DOHH2 (cell line): Measurements from ENCODE around the gene EEF2KMT.
"Not testable (repeated sequence)": the region's sequence is repeated elsewhere in the genome, so short reads cannot be mapped to it uniquely, and the experiment has no call there.

Experiments used
- EZH2phosphoT487 ChIP-seq: fragments of 200-600 bp; sonication (generic); IDR thresholded peaks from 2 replicates; pipeline ENCODE4 v1.6.1; 2017; ENCODE audit warnings: borderline replicate concordance, mild to moderate bottlenecking, antibody characterized with exemption, low read length, moderate library complexity, mixed read lengths
- TF ChIP-seq, protein P1 (sequence below): fragments of 200-600 bp; sonication (generic); IDR thresholded peaks from one replicate; pipeline ENCODE4 v1.5.1; 2014; ENCODE audit warnings: antibody characterized with exemption, mild to moderate bottlenecking, low read depth, low read length; ENCODE audit not compliant: poor library complexity, severe bottlenecking

DNA sequence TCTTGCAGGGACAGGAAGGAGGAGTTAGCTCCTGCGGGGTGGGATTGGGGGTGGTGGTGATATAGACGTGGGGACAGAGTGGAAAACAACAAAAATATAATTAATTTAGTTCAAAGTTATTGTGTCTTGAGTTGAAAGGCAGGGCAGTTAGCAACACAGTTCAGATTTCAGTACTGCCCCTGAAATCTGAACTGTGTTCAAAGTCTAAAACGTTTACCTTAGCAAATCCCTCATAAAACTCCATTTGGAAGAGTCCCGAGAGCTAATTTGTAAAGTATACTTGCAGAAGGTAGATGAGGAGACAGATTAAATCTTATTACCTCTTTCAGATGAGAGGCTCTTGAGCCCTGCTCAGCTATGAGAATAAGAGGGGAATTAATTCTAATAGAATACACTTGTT, 1.6 kb upstream of the EEF2KMT start:
- TF ChIP-seq, protein P1, sequence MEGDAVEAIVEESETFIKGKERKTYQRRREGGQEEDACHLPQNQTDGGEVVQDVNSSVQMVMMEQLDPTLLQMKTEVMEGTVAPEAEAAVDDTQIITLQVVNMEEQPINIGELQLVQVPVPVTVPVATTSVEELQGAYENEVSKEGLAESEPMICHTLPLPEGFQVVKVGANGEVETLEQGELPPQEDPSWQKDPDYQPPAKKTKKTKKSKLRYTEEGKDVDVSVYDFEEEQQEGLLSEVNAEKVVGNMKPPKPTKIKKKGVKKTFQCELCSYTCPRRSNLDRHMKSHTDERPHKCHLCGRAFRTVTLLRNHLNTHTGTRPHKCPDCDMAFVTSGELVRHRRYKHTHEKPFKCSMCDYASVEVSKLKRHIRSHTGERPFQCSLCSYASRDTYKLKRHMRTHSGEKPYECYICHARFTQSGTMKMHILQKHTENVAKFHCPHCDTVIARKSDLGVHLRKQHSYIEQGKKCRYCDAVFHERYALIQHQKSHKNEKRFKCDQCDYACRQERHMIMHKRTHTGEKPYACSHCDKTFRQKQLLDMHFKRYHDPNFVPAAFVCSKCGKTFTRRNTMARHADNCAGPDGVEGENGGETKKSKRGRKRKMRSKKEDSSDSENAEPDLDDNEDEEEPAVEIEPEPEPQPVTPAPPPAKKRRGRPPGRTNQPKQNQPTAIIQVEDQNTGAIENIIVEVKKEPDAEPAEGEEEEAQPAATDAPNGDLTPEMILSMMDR, result not testable (repeated sequence)
- TF ChIP-seq EZH2phosphoT487, result not testable (repeated sequence)
